ENCODE measurements around the gene MOB3A. TPM values are rescaled to one million over a fixed set of nuclear protein-coding genes. Genes with fewer than 3 reads are reported as not detected.

The MOB3A gene
- total and polyA plus RNA-seq, 10 of the 15 experiments (the other 5 are each of a cell fraction or from before 2014, with no cell fraction given), result 7.5 to 229 (median 79.4) TPM

DNA sequence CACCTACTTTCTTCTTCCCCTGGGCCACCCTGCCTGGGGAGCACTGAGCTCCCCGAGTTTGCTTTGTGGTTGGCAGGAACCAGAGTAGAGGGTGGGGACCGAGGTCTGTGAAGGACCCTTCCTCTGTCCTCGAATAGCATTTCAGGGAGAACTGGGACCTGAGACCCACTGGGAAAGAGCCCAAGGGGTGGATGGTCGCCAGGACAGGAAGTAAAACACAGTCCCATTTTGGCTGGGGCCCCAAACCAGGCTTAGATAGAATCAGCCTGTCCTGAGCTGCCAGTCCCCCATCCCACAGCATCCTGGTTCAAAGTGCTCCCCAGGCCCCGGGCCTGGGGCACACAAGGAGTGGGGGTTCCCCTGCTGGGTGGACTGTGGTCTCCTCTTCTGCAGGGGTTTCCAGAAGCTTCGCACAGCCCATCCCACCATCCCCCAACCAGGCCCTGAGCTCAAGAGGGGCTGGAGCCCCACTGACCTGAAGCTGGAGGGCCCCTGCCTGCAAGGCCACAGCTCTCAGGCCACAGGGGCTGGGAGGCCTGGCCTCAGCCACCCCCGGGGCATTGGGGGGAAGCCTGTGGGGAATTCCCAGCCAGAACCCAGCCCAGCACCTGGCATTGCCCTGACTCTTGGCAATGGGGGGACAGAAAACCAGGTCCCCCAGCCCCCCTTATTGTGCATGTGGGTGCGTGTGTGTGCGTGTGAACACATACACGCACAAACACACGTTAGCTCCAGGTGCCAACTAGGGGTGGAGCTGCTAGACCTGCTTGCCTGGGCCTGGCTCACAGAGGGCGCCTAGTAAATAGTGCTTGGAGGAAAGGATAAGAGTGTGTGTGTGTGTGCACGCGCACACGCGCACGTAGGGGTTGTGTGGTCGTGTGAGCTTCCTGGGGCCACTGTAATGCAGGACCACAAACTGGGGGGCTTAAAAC is 44.1 kb downstream of the MOB3A start (continued):
- TF ChIP-seq SKIL (IDR thresholded peaks at IDR 0.05; ENCODE audit: low read depth, poor library complexity, severe bottlenecking) (no peak), GATAD2B (conservative IDR thresholded peaks at IDR 0.05; ENCODE audit: low read depth) (peak; percentile 98), BMI1 (IDR thresholded peaks at IDR 0.05; ENCODE audit: borderline replicate concordance) (no peak), HDAC2 (IDR thresholded peaks at IDR 0.05) (no peak), EP300 (IDR thresholded peaks at IDR 0.05; ENCODE audit: borderline replicate concordance in 1 of 2, control insufficient read depth in 1 of 2, low read depth in 2 of 2, low read length in 2 of 2) (peak in 1 of 2 experiments; percentile 37; a peak in 1 of 4 replicates), RCOR1 (conservative IDR thresholded peaks at IDR 0.05; ENCODE audit: low read depth, low read length) (0 out of 2 replicates have a peak, but pooled peaks have one; percentile 68), TCF3 (IDR thresholded peaks at IDR 0.05; ENCODE audit: borderline replicate concordance, insufficient read depth, low read depth, low read length) (peak; percentile 76; the same call in 1 of the 2 replicates), ZNF207 (IDR thresholded peaks at IDR 0.05; ENCODE audit: borderline replicate concordance) (0 out of 2 replicates have a peak, but pooled peaks have one; percentile 57), BHLHE40 (IDR thresholded peaks at IDR 0.05; ENCODE audit: borderline replicate concordance in 1 of 2, low read depth in 2 of 2, low read length in 1 of 2) (peak; percentile 80 to 93; a peak in 3 of 4 replicates), PAX5 (IDR thresholded peaks at IDR 0.05; ENCODE audit: borderline replicate concordance, low read depth, low read length) (no peak), POLR2A (IDR thresholded peaks at IDR 0.05; ENCODE audit: low read depth, low read length) (peak; percentile 33; the same call in 1 of the 2 replicates), ATF7 (IDR thresholded peaks at IDR 0.05; ENCODE audit: low read depth) (peak; percentile 39), HCFC1 (IDR thresholded peaks at IDR 0.05; ENCODE audit: low read length) (no peak), PML (IDR thresholded peaks at IDR 0.05; ENCODE audit: low read length) (no peak), ZNF24 (IDR thresholded peaks at IDR 0.05) (no peak), ELK1 (IDR thresholded peaks at IDR 0.05; ENCODE audit: low read depth, low read length) (no peak), IRF4 (IDR thresholded peaks at IDR 0.05; ENCODE audit: low read depth, low read length) (no peak), SMAD1 (IDR thresholded peaks at IDR 0.05; ENCODE audit: low read depth, partially characterized antibody) (no peak)
- TF ChIP-seq, protein P1, sequence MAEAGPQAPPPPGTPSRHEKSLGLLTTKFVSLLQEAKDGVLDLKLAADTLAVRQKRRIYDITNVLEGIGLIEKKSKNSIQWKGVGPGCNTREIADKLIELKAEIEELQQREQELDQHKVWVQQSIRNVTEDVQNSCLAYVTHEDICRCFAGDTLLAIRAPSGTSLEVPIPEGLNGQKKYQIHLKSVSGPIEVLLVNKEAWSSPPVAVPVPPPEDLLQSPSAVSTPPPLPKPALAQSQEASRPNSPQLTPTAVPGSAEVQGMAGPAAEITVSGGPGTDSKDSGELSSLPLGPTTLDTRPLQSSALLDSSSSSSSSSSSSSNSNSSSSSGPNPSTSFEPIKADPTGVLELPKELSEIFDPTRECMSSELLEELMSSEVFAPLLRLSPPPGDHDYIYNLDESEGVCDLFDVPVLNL (IDR thresholded peaks at IDR 0.05; ENCODE audit: low read depth, low read length), result no peak
- TF ChIP-seq, protein P2, sequence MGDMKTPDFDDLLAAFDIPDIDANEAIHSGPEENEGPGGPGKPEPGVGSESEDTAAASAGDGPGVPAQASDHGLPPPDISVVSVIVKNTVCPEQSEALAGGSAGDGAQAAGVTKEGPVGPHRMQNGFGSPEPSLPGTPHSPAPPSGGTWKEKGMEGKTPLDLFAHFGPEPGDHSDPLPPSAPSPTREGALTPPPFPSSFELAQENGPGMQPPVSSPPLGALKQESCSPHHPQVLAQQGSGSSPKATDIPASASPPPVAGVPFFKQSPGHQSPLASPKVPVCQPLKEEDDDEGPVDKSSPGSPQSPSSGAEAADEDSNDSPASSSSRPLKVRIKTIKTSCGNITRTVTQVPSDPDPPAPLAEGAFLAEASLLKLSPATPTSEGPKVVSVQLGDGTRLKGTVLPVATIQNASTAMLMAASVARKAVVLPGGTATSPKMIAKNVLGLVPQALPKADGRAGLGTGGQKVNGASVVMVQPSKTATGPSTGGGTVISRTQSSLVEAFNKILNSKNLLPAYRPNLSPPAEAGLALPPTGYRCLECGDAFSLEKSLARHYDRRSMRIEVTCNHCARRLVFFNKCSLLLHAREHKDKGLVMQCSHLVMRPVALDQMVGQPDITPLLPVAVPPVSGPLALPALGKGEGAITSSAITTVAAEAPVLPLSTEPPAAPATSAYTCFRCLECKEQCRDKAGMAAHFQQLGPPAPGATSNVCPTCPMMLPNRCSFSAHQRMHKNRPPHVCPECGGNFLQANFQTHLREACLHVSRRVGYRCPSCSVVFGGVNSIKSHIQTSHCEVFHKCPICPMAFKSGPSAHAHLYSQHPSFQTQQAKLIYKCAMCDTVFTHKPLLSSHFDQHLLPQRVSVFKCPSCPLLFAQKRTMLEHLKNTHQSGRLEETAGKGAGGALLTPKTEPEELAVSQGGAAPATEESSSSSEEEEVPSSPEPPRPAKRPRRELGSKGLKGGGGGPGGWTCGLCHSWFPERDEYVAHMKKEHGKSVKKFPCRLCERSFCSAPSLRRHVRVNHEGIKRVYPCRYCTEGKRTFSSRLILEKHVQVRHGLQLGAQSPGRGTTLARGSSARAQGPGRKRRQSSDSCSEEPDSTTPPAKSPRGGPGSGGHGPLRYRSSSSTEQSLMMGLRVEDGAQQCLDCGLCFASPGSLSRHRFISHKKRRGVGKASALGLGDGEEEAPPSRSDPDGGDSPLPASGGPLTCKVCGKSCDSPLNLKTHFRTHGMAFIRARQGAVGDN (IDR thresholded peaks at IDR 0.05), result peak; percentile 87

Measured in GM12878 (cell line).